Left ventricle myocardium inferior (tissue), 1 donor: Measurements from ENCODE around the gene UNC13D. TPM values are rescaled to one million over a fixed set of nuclear protein-coding genes. Genes with fewer than 3 reads are reported as not detected.
A peak's percentile ranks its signal among the peaks of the same experiment; 100 is the strongest.

Source experiments
- DNase-seq: peaks from one replicate; pipeline ENCODE4 v3.0.0-alpha.2; 2020
- H3K27ac ChIP-seq: fragments of 200-600 bp; replicated peaks from 2 replicates; pipeline ENCODE4 v1.8.0; 2021
- H3K27me3 ChIP-seq: fragments of 200-600 bp; 2 replicates; pipeline ENCODE4 v1.8.0; 2021; ENCODE audit warnings: low read depth
- H3K36me3 ChIP-seq: fragments of 200-600 bp; 2 replicates; pipeline ENCODE4 v1.8.0; 2021
- H3K4me1 ChIP-seq: fragments of 200-600 bp; 2 replicates; pipeline ENCODE4 v1.8.0; 2021
- H3K4me3 ChIP-seq: fragments of 200-600 bp; 2 replicates; pipeline ENCODE4 v1.8.0; 2021; ENCODE audit warnings: mild to moderate bottlenecking, moderate library complexity
- H3K9me3 ChIP-seq: fragments of 200-600 bp; replicated peaks from 2 replicates; pipeline ENCODE4 v1.8.0; 2021
- intact Hi-C: fragments of 100-400 bp; cut with micrococcal nuclease; formaldehyde crosslinking; loops from one replicate; pipeline ENCODE4 v1.11.0; 2022
- total RNA-seq: library from RNA; stranded (reverse); fragmentation: NEBNext Ultra II Directional; extraction: Animal tissue kit (Norgen Biotek cat#: 25700); gene quantifications from one replicate; pipeline ENCODE4 v1.2.1, GENCODE V29; 2021
- TF ChIP-seq, protein P1 (sequence below): fragments of 200-600 bp; IDR thresholded peaks from 2 replicates; pipeline ENCODE4 v1.8.0; 2021; ENCODE audit warnings: antibody characterized with exemption, mild to moderate bottlenecking, borderline replicate concordance
- donor health status: DM: no; HTN: yes; CAD: no; lungs with severe emphysema.

UNC13D gene
- total RNA-seq, 1 donor from 2014 or later, result 13.3 TPM

DNA sequence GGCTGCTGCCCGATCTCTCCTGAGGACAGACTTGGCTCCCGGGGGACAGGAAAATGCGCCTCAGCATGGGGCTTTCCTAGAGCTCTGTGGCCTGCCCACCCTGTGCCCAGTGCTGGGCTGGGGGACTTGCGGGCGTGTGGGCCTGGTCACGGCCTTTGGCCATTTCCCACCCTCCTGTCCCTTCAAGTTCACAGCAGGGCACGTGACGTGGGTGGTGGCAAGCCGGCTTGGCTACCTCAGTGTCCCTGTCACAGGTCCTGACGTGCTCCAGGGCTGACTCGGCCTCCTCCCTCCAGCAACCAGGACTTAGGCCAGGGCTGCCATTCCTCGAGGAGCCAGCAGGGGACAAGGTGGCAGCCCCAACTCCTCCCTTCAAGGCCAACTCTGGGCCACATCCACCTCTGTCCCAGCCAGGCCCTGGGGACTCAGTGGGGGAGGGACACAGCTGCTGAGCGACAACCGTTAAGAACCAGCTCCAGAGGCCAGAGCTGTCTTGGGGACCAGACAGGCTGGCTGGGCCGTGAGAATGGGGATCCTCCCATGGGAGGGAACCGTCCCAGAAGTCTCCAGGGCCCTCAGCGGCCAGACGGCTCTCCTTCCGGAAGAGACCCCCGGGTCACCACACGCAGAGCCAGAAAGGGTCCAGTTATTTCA, 981 bp upstream of the UNC13D start:
- Histone ChIP-seq H3K4me1 (peaks cover 66% of the 10 kb centered on the region), H3K4me3 (peak overlapping the region; percentile 39), H3K9me3 (no peaks in the 10 kb centered on the region), H3K27ac (peak overlapping the region; percentile 90), H3K27me3 (no peaks in the 10 kb centered on the region), H3K36me3 (peaks cover 43% of the 10 kb centered on the region)
- intact Hi-C loops, result no loop called here
- DNase-seq, result peak; percentile 83
- TF ChIP-seq, protein P1, sequence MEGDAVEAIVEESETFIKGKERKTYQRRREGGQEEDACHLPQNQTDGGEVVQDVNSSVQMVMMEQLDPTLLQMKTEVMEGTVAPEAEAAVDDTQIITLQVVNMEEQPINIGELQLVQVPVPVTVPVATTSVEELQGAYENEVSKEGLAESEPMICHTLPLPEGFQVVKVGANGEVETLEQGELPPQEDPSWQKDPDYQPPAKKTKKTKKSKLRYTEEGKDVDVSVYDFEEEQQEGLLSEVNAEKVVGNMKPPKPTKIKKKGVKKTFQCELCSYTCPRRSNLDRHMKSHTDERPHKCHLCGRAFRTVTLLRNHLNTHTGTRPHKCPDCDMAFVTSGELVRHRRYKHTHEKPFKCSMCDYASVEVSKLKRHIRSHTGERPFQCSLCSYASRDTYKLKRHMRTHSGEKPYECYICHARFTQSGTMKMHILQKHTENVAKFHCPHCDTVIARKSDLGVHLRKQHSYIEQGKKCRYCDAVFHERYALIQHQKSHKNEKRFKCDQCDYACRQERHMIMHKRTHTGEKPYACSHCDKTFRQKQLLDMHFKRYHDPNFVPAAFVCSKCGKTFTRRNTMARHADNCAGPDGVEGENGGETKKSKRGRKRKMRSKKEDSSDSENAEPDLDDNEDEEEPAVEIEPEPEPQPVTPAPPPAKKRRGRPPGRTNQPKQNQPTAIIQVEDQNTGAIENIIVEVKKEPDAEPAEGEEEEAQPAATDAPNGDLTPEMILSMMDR, result peak; percentile 86

DNA sequence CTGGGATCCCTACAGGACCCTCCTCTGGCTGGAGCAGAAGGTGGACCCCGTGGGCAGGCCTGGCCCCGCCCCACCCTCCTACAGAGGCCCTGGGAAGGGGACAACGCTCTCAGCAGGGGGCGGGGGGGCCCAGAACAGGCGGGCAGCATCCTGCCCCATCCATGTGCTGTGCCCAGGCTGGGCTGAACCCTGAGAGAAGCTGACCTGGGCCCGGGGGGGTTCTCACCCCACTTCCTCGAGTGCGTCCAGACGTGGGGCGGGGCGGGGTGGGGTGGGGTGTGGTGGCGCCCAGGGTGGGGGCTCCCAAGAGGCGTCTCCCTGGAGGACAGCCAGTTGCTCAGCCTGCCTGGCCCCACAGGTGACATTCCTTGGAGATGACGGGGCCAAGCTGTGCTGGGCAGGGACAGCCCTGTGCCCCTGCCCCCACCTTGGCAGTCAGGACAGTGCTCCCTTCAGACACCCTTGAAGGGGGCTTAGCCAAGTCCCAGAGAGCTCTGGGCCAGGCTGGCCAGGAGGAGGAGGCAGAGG, 390 bp upstream of the UNC13D start:
- H3K9me3 ChIP-seq, result no peaks in the 10 kb centered on the region
- no peak for DNase-seq
- intact Hi-C loops, result no loop called here
- peaks cover 38% of the 10 kb centered on the region for H3K36me3 ChIP-seq
- H3K4me1 ChIP-seq, result peaks cover 60% of the 10 kb centered on the region
- H3K4me3 ChIP-seq, result peak overlapping the region; percentile 39
- H3K27me3 ChIP-seq, result no peaks in the 10 kb centered on the region
- H3K27ac ChIP-seq, result peak overlapping the region; percentile 90
- TF ChIP-seq, protein P1, result no peak

DNA sequence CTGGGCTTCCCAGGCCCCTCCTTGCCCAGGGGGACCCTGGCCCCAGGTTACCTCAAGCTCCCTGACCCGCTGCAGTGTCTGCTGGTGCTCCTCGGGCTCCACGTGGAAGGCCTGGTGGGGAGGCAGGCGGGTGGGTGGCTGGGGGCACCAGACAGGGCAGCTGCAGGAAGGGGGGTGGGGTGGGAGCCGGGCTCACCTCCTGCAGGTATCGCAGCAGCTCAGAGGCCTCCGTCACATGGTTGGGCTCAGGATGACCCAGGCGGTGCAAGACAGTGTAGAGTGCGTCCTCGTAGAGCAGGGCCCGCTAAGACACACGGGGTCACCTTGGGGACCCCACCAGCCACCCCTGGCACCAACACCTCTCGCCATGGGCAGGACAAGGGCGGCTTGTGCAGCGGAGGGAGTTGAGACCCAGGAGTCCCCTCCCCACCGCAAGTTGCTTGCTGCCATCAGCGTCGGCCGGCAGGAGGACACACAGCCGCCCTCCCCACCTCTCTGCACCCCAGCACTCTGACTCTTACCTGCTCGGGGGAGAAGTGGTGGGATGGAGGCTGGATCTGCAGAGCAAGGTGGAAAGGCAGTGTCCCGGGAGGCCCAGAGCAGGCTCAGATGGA, 1.1 kb downstream of the UNC13D start:
- no peak for DNase-seq
- intact Hi-C loops, result no loop called here
- H3K4me3 ChIP-seq, result peak overlapping the region; percentile 39
- H3K9me3 ChIP-seq, result no peaks in the 10 kb centered on the region
- TF ChIP-seq, protein P1, result no peak
- peaks cover 51% of the 10 kb centered on the region for H3K4me1 ChIP-seq
- peak overlapping the region; percentile 90 for H3K27ac ChIP-seq
- peaks cover 22% of the 10 kb centered on the region for H3K36me3 ChIP-seq
- no peaks in the 10 kb centered on the region for H3K27me3 ChIP-seq

DNA sequence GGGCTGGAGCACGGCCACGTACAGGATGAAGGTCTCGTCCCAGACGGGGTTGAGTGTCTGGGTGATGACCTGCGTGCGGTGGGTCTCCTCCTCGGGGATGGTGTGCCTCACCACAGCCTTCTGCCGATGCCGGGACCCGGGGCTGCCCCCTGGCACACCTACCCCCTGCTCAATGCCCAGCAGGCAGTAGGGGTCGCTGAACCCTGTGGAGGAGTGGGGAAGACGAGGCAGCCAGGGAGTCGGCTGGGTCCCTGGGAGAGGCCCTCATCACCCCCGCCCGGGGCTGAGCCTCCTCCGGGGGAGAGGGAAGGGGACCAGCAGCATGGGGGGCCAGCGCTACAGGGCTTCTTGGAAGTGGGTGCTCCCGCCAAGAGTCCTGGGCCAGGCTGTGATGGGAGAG, 1.8 kb downstream of the UNC13D start:
- TF ChIP-seq, protein P1, result no peak
- Histone ChIP-seq H3K36me3 (peaks cover 16% of the 10 kb centered on the region), H3K9me3 (no peaks in the 10 kb centered on the region), H3K27ac (no peak overlapping the region), H3K27me3 (no peaks in the 10 kb centered on the region), H3K4me3 (no peak overlapping the region), H3K4me1 (peaks cover 49% of the 10 kb centered on the region)
- DNase-seq, result no peak
- intact Hi-C loops, result no loop called here

DNA sequence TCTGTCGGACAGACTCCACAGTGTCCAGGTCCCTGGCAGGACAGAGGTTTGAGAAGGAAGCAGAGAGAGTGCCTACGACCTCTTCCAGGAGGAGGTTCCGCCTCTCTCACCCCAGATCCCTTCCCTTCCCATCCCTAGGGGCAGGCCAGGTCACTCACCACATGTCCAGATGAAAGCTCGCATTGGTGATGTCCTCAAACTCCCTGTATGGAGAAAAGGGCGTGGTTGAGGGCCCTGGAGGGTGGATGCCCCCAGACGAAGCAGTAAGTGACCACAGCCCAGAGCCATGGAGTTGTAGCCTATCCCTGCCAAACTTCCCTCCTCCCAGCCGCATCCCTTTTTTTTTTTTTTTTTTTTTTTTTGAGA, 3.4 kb downstream of the UNC13D start:
- TF ChIP-seq, protein P1, result no peak
- DNase-seq, result no peak
- H3K4me3 ChIP-seq, result no peak overlapping the region
- no peak overlapping the region for H3K27ac ChIP-seq
- H3K36me3 ChIP-seq, result peaks cover 8% of the 10 kb centered on the region
- intact Hi-C loops, result no loop called here
- H3K4me1 ChIP-seq, result peaks cover 33% of the 10 kb centered on the region
- H3K27me3 ChIP-seq, result no peaks in the 10 kb centered on the region
- H3K9me3 ChIP-seq, result no peaks in the 10 kb centered on the region
